GM12872 (cell line): ENCODE data around the gene SERPINH1.

Source experiments
- CTCF ChIP-seq: IDR thresholded peaks from 3 replicates; pipeline ENCODE4 v1.5.1; 2011; ENCODE audit warnings: low read depth, mild to moderate bottlenecking, low read length, moderate library complexity; ENCODE audit not compliant: insufficient read depth

Gene SERPINH1

GRCh38 chr11:75542088-75542438 is 20.0 kb upstream of the SERPINH1 start:
- TF ChIP-seq CTCF = no peak

GRCh38 chr11:75543806-75544205 is 18.2 kb upstream of the SERPINH1 start:
- TF ChIP-seq CTCF = no peak

- TF ChIP-seq CTCF = no peak
Measured at GRCh38 chr11:75547177-75547576, 14.9 kb upstream of the SERPINH1 start.

- peak; percentile 85 for TF ChIP-seq CTCF
Measured at GRCh38 chr11:75547617-75548058, 14.4 kb upstream of the SERPINH1 start.

GRCh38 chr11:75548595-75549272 is 13.3 kb upstream of the SERPINH1 start:
- TF ChIP-seq CTCF = no peak

GRCh38 chr11:75549370-75549958 is 12.6 kb upstream of the SERPINH1 start:
- no peak for TF ChIP-seq CTCF

GRCh38 chr11:75553182-75553581 is 8.9 kb upstream of the SERPINH1 start:
- no peak for TF ChIP-seq CTCF
